HUES64 (cell line): Measurements from ENCODE around the gene MOV10L1.
"Not testable (repeated sequence)": the region's sequence is repeated elsewhere in the genome, so short reads cannot be mapped to it uniquely, and the experiment has no call there.

ENCODE experiments used
- H3K27ac ChIP-seq: 2 replicates; pipeline ENCODE4 v1.7.0; 2013; ENCODE audit warnings: low read depth, low read length, inconsistent platforms
- H3K27me3 ChIP-seq: 2 replicates; pipeline ENCODE4 v1.6.1; 2013; ENCODE audit warnings: mild to moderate bottlenecking, low read length; ENCODE audit not compliant: insufficient read depth
- H3K36me3 ChIP-seq: 2 replicates; pipeline ENCODE4 v1.6.1; 2013; ENCODE audit warnings: mild to moderate bottlenecking, low read length; ENCODE audit not compliant: insufficient read depth
- H3K4me1 ChIP-seq: 2 replicates; pipeline ENCODE4 v1.6.1; 2013; ENCODE audit warnings: mild to moderate bottlenecking, low read length, moderate library complexity; ENCODE audit not compliant: insufficient read depth
- H3K4me3 ChIP-seq: 2 replicates; pipeline ENCODE4 v1.5.1; 2013; ENCODE audit warnings: mild to moderate bottlenecking, low read length, moderate library complexity
- H3K9ac ChIP-seq: 2 replicates; pipeline ENCODE4 v1.6.1; 2013; ENCODE audit warnings: mild to moderate bottlenecking, low read depth, low read length
- H3K9me3 ChIP-seq: 2 replicates; pipeline ENCODE4 v1.6.1; 2013; ENCODE audit warnings: low read depth, low read length; ENCODE audit not compliant: insufficient read depth
- WGBS: fragments of 150-250, 120-280 bp; methylation state at CpG from one replicate; pipeline ENCODE4 v1.1.7; 2013; ENCODE audit warnings: missing lambda C conversion rate; 5-methylcytosine and 5-hydroxymethylcytosine counted together

Gene MOV10L1

DNA sequence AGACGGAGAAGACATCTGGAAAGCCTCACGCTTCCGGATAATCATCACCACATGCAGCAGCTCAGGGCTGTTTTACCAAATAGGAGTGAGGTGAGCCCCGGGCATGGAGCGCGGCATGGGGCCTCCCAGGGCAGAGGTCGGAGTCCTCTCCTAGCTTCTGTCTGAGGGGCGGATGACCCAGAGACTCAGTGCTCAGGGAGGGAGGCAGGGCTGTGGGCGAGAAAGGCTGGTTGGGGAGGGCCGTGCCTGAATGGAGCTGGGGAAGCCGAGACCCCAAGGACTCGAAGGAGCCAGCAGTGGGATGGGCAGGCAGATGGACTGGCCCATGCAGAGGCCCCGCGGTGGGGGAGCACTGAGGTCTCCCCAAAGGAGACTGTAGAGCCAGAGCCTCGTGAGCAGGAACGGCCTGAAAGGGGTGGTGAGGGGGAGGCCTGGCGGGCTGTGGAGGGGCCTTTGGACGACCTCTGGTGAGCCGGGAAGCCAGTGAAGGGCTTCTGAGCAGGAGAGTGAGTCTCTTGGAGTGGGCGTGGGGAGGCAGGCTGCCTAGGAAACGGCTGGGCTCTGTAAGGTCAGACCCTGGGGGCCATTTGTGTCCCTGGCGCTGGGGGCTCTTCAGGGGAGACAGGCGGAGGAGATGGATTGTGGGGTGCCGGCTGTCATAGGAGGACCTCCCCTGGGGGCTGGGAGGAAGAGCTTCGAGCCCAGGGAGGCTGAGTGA is 56.1 kb downstream of the MOV10L1 start:
- H3K4me1 ChIP-seq = no peaks in the 10 kb centered on the region

DNA sequence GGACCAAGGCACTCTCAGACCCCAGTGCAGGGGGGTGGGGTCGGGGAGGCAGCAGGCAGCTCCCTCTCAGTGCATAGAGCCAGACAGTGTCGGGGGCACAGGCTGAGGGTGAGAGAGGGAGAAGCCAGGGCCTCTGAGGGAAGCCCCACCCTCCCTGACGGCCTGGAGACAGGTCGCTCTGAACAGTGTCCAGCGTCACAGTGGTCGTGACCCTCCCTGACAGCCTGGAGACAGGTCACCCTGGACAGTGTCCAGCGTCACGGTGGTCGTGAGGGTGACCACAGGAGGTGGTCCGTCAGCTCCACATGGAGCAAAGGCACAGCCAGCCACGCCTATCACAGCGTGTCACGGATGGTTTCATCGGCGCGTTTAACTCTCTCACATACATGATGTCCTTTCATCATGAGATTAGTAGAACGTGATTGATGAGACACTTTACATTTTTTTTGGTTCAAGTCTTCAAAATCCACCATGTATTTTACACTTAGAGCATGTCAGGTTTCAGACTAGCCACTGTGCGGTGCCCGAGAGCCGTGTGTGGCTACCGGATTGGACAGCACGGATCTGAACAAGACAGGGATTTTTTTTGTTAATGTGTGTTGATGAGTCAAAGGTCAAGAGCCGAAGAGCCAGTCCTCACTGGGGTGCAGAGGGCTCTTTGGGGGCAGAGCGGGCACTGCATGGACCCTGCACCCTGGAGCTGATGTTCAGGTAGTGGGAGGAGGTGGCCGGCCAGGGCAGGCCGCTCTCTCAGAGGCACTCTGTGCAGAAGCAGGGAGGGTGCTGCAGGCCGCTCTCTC is 56.8 kb downstream of the MOV10L1 start:
- no peaks in the 10 kb centered on the region for H3K36me3 ChIP-seq
- H3K27me3 ChIP-seq = no peaks in the 10 kb centered on the region; the same call in 1 of the 2 replicates
- no peak overlapping the region for H3K27ac ChIP-seq
- H3K4me1 ChIP-seq = no peaks in the 10 kb centered on the region
- H3K9me3 ChIP-seq = no peaks in the 10 kb centered on the region
- 89% methylated on average over 25 of the region's 27 CpGs for WGBS
- H3K4me3 ChIP-seq = no peak overlapping the region; the same call in 1 of the 2 replicates
- H3K9ac ChIP-seq = no peak overlapping the region

More for the DNA sequence above, 56.1 kb downstream of the MOV10L1 start:
- Histone ChIP-seq H3K9me3 (no peaks in the 10 kb centered on the region), H3K4me3 (no peak overlapping the region), H3K27ac (no peak overlapping the region), H3K36me3 (no peaks in the 10 kb centered on the region), H3K27me3 (no peaks in the 10 kb centered on the region; the same call in 1 of the 2 replicates), H3K9ac (no peak overlapping the region)
- 84% methylated on average over 25 of the region's 25 CpGs for WGBS

DNA sequence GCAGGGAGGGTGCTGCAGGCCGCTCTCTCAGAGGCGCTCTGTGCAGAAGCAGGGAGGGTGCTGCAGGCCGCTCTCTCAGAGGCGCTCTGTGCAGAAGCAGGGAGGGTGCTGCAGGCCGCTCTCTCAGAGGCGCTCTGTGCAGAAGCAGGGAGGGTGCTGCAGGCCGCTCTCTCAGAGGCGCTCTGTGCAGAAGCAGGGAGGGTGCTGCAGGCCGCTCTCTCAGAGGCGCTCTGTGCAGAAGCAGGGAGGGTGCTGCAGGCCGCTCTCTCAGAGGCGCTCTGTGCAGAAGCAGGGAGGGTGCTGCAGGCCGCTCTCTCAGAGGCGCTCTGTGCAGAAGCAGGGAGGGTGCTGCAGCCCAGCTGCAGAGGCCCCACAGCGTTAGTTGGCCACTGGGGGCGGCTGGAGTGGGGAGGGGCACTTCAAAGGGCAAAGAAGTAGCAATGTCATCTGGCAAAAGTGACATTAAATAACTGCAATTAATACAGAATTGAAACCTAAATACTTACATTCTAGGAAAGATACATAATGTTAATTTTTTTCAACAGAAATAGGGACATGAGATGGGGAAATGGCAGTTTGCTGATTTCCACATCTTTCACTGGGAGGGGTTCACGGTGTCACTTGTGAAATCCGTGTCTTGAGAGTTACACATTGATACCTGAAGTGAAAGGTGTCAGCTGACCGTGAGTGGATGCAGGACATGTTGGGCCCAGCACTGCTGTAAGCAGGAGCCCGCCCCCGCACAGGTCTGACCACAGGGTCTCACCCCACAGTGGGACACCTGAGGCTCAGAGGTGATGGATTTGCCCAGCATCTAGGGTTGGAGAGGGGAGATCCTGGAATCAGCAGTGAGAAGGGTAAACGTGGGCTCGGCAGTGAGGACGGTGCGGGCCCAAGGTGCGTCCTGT is 57.7 kb downstream of the MOV10L1 start:
- H3K27me3 ChIP-seq, H3K9ac ChIP-seq, H3K4me3 ChIP-seq, H3K9me3 ChIP-seq, H3K27ac ChIP-seq, H3K36me3 ChIP-seq, H3K4me1 ChIP-seq: not testable (repeated sequence)
- 82% methylated on average over 15 of the region's 26 CpGs for WGBS

DNA sequence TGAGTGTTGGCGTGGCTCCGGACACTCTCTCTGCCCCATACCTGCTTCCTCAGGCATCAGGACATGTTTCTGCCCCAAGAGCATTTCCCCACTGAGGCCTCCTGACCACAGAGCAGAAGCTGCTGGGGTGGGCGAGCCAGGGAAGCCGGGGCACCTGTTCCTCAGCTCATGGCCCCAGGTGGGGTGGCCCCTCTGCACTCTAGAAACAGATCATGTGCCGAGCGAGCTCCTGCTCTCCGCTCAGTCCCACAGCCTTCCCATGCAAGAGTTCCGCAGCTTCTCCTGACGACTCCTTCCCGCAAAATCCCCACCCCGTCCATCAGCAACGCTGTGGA is 58.3 kb downstream of the MOV10L1 start:
- H3K9ac ChIP-seq = no peak overlapping the region
- H3K36me3 ChIP-seq = no peaks in the 10 kb centered on the region
- no peaks in the 10 kb centered on the region; the same call in 1 of the 2 replicates for H3K27me3 ChIP-seq
- H3K9me3 ChIP-seq = no peaks in the 10 kb centered on the region
- 88% methylated on average over 12 of the region's 12 CpGs for WGBS
- H3K4me3 ChIP-seq = no peak overlapping the region
- no peak overlapping the region for H3K27ac ChIP-seq
- no peaks in the 10 kb centered on the region for H3K4me1 ChIP-seq

DNA sequence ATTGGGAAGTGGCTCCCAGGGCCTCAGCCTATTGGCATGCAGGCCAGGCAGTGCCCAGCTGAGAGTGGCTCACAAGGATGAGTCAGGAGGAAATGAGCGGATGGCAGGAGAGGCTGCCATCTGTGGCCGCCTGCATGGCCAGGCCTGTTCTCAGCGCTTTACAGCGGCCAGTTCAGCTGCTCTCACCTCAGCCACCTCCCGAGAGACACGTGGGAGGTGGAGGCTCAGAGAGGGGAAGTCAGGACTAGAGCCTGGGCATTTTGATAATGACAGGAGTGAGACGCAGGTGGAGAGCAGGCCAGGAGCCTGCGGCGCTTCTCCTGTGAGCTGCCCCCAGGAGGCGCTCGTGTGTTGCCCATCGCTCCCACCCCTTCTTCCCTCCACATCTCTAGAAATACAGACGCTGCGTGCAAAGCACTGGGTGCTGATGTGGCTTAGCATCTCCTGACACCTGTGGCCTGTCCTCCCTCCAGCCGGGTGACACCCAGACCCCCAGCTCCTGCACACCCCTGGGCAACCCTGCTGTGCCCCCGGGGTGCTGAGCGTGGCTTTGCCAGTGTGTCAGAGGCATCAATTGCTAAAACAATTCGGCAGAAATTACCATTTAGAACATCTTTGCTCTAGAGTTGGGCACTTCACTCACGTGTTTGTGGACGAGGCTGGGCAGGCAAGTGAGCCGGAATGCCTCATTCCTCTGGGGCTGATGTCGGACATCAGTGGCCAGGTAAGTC is 59.4 kb downstream of the MOV10L1 start:
- no peak overlapping the region for H3K4me3 ChIP-seq
- no peak overlapping the region for H3K27ac ChIP-seq
- no peaks in the 10 kb centered on the region for H3K36me3 ChIP-seq
- no peaks in the 10 kb centered on the region; the same call in 1 of the 2 replicates for H3K27me3 ChIP-seq
- 35% methylated on average over 22 of the region's 22 CpGs for WGBS
- no peak overlapping the region for H3K9ac ChIP-seq
- no peaks in the 10 kb centered on the region for H3K9me3 ChIP-seq
- H3K4me1 ChIP-seq = no peaks in the 10 kb centered on the region

DNA sequence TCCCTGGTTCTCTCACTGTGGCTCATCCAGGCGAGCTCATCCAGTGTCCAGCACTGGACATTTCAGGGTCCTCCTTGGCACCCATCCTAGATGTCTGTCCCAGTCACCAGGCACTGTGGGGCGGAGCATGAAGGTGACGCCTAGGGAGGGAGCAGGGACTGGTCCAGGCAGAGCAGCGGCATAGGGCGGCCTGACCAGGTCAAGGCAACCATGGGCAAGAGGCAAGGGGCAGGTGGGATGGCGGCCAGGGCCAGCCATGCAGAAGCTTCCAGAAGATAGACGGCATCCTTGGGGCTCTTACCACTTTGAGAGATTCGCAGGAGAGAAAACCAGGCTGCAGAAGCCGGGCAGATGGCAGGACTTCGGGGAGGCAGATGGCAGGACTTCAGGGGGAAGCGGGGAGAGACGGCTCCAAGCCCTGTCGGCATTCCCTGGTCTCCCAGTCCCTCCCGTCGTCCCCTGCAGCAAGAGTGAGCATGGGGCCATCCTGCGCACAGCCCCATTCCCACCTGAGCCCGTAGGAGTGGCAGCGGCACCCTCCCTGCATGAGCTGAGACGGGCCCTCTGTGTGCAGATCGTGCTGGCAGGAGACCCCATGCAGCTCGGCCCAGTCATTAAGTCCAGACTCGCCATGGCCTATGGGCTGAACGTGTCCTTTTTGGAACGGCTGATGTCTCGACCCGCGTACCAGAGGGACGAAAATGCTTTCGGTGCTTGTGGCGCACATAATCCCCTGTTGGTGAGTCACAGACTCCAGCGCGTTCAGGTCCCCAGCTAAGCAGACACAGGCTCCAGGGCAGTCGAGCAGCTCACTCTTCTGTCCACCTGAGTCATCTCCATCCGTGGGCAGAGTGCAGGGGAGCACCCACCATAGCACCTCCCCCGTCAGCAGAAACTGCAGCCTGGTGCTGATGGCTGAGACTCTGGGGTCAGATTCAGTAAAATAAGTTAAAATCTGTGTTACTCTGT is 60.6 kb downstream of the MOV10L1 start:
- Histone ChIP-seq H3K9ac (no peak overlapping the region), H3K27me3 (no peaks in the 10 kb centered on the region; the same call in 1 of the 2 replicates), H3K4me1 (no peaks in the 10 kb centered on the region), H3K4me3 (no peak overlapping the region), H3K9me3 (no peaks in the 10 kb centered on the region), H3K27ac (no peak overlapping the region), H3K36me3 (no peaks in the 10 kb centered on the region)
- 91% methylated on average over 35 of the region's 35 CpGs for WGBS

DNA sequence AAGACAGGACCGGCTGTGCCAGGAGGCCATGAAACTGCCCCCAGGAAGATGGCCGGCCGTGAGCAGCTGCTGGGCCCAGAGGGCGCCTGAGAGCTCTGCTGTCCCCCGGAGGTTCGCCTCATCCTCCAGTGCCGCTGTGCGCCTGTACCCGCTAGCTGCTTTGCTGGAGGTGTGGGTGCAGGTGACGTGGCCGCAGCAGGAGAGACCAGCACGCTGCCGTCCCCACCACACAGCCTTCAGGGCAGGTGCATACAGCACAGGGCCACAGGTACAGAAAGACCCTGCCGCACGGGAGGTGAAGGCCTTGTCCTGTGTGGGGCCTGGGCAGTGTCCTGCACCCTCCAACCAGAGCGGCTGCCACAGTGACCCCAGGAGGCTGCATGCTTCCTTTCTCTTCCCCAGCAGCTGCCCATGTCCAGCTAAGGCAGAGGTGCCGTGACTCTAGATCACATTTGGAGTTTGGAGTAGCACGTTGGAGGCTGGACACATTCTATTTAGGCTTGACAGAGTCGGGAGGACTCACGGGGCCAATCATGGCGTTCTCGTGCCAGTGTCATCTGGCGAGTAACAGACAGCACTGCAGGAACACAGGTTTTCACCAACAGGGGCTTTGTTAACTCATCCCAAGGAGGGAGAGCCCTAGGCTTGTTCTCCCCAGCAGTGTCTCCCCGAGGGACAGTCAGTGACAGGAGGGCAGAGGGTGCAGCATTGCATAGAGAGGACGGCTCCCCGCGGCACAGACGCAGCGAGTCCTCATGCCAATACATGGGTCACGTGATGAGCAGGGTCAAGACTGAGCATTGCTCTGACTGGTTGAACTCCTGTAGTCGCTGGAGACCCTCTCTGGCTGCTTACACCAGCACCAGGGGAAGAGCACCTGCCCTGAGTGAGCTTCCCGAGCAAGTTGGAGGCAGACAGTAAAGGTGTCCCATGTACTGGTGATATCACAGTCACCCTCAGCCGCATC is 62.0 kb downstream of the MOV10L1 start:
- H3K27ac ChIP-seq = no peak overlapping the region
- 88% methylated on average over 33 of the region's 33 CpGs for WGBS
- H3K9me3 ChIP-seq = no peaks in the 10 kb centered on the region
- H3K9ac ChIP-seq = no peak overlapping the region
- no peaks in the 10 kb centered on the region; the same call in 1 of the 2 replicates for H3K27me3 ChIP-seq
- H3K4me1 ChIP-seq = no peaks in the 10 kb centered on the region
- H3K4me3 ChIP-seq = no peak overlapping the region
- no peaks in the 10 kb centered on the region for H3K36me3 ChIP-seq

DNA sequence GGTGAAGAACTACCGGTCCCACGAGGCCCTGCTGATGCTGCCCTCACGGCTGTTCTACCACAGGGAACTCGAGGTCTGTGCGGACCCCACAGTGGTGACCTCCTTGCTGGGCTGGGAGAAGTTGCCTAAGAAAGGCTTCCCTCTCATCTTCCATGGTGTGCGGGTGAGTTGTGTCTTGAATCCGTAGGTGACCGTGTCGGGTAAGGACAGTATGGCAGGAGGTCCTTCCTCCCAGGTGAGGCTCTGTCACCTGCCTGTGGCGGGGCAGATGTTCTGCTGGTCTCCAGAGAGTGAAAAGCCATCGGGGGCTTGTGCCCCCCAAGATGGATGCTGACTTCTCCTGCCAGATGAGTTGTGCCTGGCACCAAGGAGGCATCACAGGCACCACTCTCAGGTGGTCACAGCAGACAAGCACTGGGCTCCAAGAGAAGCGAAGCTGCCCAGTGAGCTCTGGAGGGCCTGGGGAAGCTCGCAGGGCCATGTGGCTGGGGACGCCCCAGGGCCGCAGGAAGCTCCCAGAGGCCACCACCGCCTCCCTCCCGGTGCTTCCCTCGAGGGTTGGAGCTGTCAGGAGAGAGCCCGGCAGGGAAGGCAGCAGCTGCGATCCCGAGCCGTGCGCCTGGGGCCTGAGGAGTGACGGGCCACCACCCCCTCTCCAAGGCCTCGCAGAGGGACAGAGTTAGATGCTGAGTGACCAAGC is 63.4 kb downstream of the MOV10L1 start:
- H3K4me1 ChIP-seq = no peaks in the 10 kb centered on the region
- no peaks in the 10 kb centered on the region; the same call in 1 of the 2 replicates for H3K27me3 ChIP-seq
- no peaks in the 10 kb centered on the region for H3K9me3 ChIP-seq
- no peak overlapping the region for H3K4me3 ChIP-seq
- WGBS = 91% methylated on average over 25 of the region's 25 CpGs
- H3K36me3 ChIP-seq = no peaks in the 10 kb centered on the region
- no peak overlapping the region for H3K27ac ChIP-seq
- no peak overlapping the region for H3K9ac ChIP-seq

DNA sequence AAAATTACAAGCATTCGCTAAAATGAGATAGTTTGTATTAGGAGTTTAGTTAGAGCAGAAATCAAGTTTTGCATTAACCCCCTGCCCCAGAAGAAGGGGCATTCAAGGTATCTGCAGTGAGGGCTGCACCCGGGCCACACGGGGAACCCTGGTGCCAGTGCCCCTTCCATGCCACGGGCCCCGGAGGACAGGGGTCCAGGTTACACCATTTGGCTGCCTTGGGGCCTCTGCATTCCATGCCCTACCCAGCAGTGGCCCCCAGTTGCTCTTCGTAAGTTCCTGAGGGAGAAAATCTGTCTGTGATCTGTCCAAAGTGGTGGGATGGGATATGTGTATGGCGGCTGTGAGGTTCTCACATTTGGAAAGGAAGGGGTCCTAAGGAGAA is 63.9 kb downstream of the MOV10L1 start:
- no peaks in the 10 kb centered on the region for H3K9me3 ChIP-seq
- H3K9ac ChIP-seq = no peak overlapping the region
- no peaks in the 10 kb centered on the region for H3K4me1 ChIP-seq
- no peaks in the 10 kb centered on the region for H3K36me3 ChIP-seq
- 91% methylated on average over 7 of the region's 7 CpGs for WGBS
- H3K27me3 ChIP-seq = no peaks in the 10 kb centered on the region; the same call in 1 of the 2 replicates
- H3K27ac ChIP-seq = no peak overlapping the region
- no peak overlapping the region for H3K4me3 ChIP-seq
